PC-3 (cell line): Measurements from ENCODE around the gene TMEM208. TPM values are rescaled to one million over a fixed set of nuclear protein-coding genes. Genes with fewer than 3 reads are reported as not detected.
A peak's percentile ranks its signal among the peaks of the same experiment; 100 is the strongest.

Source experiments
- ATAC-seq: fragments of 200-7000 bp; cut with Tn5 transposase; 2 replicates; pipeline ENCODE4 v1.9.1; 2020; ENCODE audit warnings: mild to moderate bottlenecking, moderate library complexity
- BruUV-seq: library from RNA; stranded (reverse); fragments of 400-500 nt; replicated peaks from 2 replicates; lab custom pipeline; 2021; lab: Mats Ljungman, UMichigan
- CTCF ChIA-PET: fragments of 300-600 bp; sonication (Branson Sonifier 250); formaldehyde crosslinking; loops from one replicate; lab custom pipeline; 2022; ENCODE audit warnings: antibody characterized with exemption; lab: Charles Lee
- POLR2A ChIA-PET: fragments of 300-600 bp; sonication (Branson Sonifier 250); formaldehyde crosslinking; loops from one replicate; lab custom pipeline; 2022; ENCODE audit warnings: antibody characterized with exemption; ENCODE audit not compliant: unreplicated experiment; lab: Charles Lee
- DNase-seq: peaks from one replicate; pipeline ENCODE4 v3.0.0-alpha.2; 2015
- H2AFZ ChIP-seq: fragments of 300-600 bp; sonication (generic); 2 replicates; pipeline ENCODE4 v1.6.0; 2016; ENCODE audit warnings: antibody characterized with exemption, low read length
- H3F3A ChIP-seq: fragments of 300-600 bp; sonication (generic); one replicate; pipeline ENCODE4 v1.6.0; 2017; ENCODE audit warnings: antibody characterized with exemption, low read length, control low read depth, mild to moderate bottlenecking; ENCODE audit not compliant: unreplicated experiment
- H3K27ac ChIP-seq: fragments of 300-600 bp; sonication (generic); 2 replicates; pipeline ENCODE4 v1.5.1; 2016; ENCODE audit warnings: mild to moderate bottlenecking, low read length
- H3K27me3 ChIP-seq: fragments of 300-600 bp; sonication (generic); 2 replicates; pipeline ENCODE4 v1.6.1; 2016; ENCODE audit warnings: low read length, mixed read lengths
- H3K36me3 ChIP-seq: fragments of 300-600 bp; sonication (generic); 2 replicates; pipeline ENCODE4 v1.6.1; 2016; ENCODE audit warnings: low read depth, mixed run types, low read length, mixed read lengths
- H3K4me1 ChIP-seq: fragments of 300-600 bp; sonication (generic); 2 replicates; pipeline ENCODE4 v1.5.1; 2016; ENCODE audit warnings: low read length; ENCODE audit not compliant: insufficient read depth
- H3K4me2 ChIP-seq: fragments of 300-600 bp; sonication (generic); 2 replicates; pipeline ENCODE4 v1.6.0; 2016; ENCODE audit warnings: low read length
- H3K4me3 ChIP-seq: fragments of 300-600 bp; sonication (generic); 2 replicates; pipeline ENCODE4 v1.5.1; 2016; ENCODE audit warnings: mild to moderate bottlenecking, low read length, mixed read lengths
- H3K79me2 ChIP-seq: fragments of 300-600 bp; sonication (generic); 2 replicates; pipeline ENCODE4 v1.6.1; 2017; ENCODE audit warnings: low read length, mixed read lengths
- H3K9ac ChIP-seq: fragments of 300-600 bp; sonication (generic); 2 replicates; pipeline ENCODE4 v1.6.0; 2016; ENCODE audit warnings: mild to moderate bottlenecking, low read length
- H3K9me2 ChIP-seq: fragments of 300-600 bp; sonication (generic); replicated peaks from 2 replicates; pipeline ENCODE4 v1.6.1; 2016; ENCODE audit warnings: mixed run types, low read length, mixed read lengths
- H3K9me3 ChIP-seq: fragments of 300-600 bp; sonication (generic); 2 replicates; pipeline ENCODE4 v1.6.1; 2016; ENCODE audit warnings: low read length, mixed read lengths
- H4K20me1 ChIP-seq: fragments of 300-600 bp; sonication (generic); 2 replicates; pipeline ENCODE4 v1.6.1; 2016; ENCODE audit warnings: low read length, mixed read lengths
- EZH2 ChIP-seq: fragments of 300-600 bp; sonication (generic); IDR thresholded peaks from one replicate; pipeline ENCODE4 v1.6.1; 2017; ENCODE audit warnings: antibody characterized with exemption, mild to moderate bottlenecking, low read length; ENCODE audit not compliant: unreplicated experiment
- EZH2phosphoT487 ChIP-seq: fragments of 300-600 bp; sonication (generic); IDR thresholded peaks from 2 replicates; pipeline ENCODE4 v1.6.1; 2018; ENCODE audit warnings: mild to moderate bottlenecking, antibody characterized with exemption, low read length, borderline replicate concordance
- intact Hi-C: fragments of 100-400 bp; cut with micrococcal nuclease; formaldehyde crosslinking; loops from 2 replicates; pipeline ENCODE4 v1.9.0; 2023
- total RNA-seq: library from RNA; depleted of rRNA; stranded (reverse); fragments of >200 nt; gene quantifications from 2 replicates; pipeline ENCODE4 v1.2.3, GENCODE V29; 2014
- TF ChIP-seq, protein P1 (sequence below): fragments of 300-600 bp; sonication (generic); conservative IDR thresholded peaks from 2 replicates; pipeline ENCODE4 v1.5.1; 2017; ENCODE audit warnings: antibody characterized with exemption, low read depth, mild to moderate bottlenecking, low read length

Gene TMEM208
- total RNA-seq, 1 experiment from 2014 or later: 35.4 TPM

DNA sequence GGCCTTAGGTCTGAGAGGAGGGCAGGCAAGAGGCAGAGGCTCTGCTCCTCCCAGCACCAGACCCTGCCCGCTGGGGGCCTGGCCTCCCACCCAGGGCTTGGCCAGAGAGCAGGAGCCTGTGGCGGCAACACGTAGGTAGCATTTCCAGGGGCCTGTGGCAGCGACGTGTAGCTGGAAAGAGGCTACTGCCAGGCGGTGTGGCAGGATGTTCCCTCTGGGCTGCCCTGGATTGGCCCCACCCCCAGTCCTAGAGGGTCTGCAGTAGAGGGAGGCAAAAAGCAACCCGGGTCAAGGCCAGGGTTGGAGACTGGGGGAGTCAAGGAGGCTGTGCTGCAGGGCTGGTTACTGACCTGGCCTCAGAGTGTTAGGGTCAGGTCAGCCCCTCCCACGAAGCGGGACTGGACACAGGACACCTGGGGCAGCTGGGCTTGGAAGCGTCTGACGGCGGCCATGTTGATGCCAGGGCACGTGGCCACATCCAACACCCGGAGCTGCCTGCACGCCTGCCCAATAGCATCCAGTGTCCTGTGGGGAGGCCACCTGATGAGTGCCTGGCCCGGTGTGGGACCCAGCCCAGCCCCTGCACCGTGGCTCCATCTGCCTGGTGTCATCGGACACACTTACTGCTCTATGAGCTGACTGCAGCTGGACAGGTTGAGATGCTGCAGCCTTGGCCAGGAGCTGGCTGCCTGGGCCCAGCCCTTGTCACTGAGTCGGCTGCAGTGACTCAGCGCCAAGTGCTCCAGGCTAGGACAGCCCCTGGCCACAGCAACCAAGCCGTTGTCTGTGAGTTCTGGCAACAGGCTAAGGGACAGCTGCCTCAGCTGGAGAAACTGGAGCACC, 19.5 kb upstream of the TMEM208 start:
- ChIA-PET CTCF (no interaction called here), POLR2A (interaction anchor here (0.5 kb wide), 1 partner anchor 19 kb away, joined by 3 read pairs; no protein-coding TSS in a partner anchor)
- H3K79me2 ChIP-seq: no peaks in the 10 kb centered on the region
- H3K27me3 ChIP-seq: no peaks in the 10 kb centered on the region
- no peaks in the 10 kb centered on the region for H3K9me2 ChIP-seq
- H3K4me2 ChIP-seq: peak overlapping the region; percentile 62
- no peaks in the 10 kb centered on the region for H4K20me1 ChIP-seq
- DNase-seq (peak; percentile 86), ATAC-seq (peak; percentile 88)
- H3F3A ChIP-seq: no peaks in the 10 kb centered on the region
- peak overlapping the region; percentile 17; the same call in 1 of the 2 replicates for H2AFZ ChIP-seq
- peaks cover 28% of the 10 kb centered on the region for H3K4me1 ChIP-seq
- no peak overlapping the region for H3K9ac ChIP-seq
- intact Hi-C loops: no loop called here
- no peak for TF ChIP-seq EZH2
- TF ChIP-seq, protein P1, sequence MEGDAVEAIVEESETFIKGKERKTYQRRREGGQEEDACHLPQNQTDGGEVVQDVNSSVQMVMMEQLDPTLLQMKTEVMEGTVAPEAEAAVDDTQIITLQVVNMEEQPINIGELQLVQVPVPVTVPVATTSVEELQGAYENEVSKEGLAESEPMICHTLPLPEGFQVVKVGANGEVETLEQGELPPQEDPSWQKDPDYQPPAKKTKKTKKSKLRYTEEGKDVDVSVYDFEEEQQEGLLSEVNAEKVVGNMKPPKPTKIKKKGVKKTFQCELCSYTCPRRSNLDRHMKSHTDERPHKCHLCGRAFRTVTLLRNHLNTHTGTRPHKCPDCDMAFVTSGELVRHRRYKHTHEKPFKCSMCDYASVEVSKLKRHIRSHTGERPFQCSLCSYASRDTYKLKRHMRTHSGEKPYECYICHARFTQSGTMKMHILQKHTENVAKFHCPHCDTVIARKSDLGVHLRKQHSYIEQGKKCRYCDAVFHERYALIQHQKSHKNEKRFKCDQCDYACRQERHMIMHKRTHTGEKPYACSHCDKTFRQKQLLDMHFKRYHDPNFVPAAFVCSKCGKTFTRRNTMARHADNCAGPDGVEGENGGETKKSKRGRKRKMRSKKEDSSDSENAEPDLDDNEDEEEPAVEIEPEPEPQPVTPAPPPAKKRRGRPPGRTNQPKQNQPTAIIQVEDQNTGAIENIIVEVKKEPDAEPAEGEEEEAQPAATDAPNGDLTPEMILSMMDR: no peak
- TF ChIP-seq EZH2phosphoT487: no peak
- no peaks in the 10 kb centered on the region for H3K36me3 ChIP-seq
- BruUV-seq: no TSS peak
- no peaks in the 10 kb centered on the region for H3K9me3 ChIP-seq
- peak overlapping the region; percentile 61 for H3K27ac ChIP-seq
- no peak overlapping the region for H3K4me3 ChIP-seq

DNA sequence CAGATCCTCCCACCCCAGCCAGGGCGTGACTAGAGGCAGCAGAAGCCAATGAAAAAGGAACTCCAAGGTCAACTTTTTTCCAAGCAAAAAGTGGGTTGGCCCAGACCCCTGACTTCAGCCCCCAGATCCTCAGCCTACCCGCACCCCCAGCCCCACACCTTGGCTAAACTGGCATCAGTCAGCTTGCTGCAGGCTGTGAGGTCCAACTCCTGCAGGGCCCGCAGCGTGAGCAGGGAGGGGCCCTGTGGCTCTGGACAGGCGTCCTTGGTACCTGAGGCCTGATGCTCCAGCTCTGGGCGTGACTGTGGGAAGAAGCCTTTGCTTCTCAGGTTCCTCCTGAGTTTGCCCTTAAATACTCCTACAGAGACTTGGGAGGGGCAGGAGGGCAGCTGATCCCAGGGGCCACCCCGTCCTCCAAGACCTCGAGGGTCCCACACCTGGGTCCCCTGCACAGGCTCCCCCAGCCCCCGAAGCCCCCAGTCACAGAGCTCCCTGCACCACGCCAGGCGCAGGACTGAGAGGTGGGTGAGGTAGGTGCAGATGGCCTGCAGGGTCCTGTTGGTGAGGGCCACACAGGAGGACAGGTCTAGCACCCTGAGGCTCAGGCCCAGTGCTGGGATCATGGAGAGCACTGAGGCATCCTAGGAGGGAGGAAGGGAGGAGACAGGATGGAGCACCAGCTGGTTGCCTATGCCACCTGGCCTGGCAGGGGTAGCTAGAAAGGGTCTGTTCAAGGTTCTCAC, 18.6 kb upstream of the TMEM208 start:
- CTCF ChIA-PET: no interaction called here
- Histone ChIP-seq H3K27ac (peak overlapping the region; percentile 61), H3K9me3 (no peaks in the 10 kb centered on the region), H3F3A (peaks cover 3% of the 10 kb centered on the region), H3K79me2 (no peaks in the 10 kb centered on the region), H2AFZ (no peak overlapping the region), H3K4me2 (peak overlapping the region; percentile 40), H3K4me1 (peaks cover 34% of the 10 kb centered on the region), H4K20me1 (no peaks in the 10 kb centered on the region), H3K4me3 (no peak overlapping the region), H3K27me3 (no peaks in the 10 kb centered on the region), H3K9me2 (no peaks in the 10 kb centered on the region), H3K36me3 (no peaks in the 10 kb centered on the region), H3K9ac (no peak overlapping the region)
- ATAC-seq (peak; percentile 3), DNase-seq (no peak)
- TF ChIP-seq, protein P1: no peak
- TF ChIP-seq EZH2phosphoT487 (no peak), EZH2 (no peak)
- intact Hi-C loops: no loop called here
- BruUV-seq: no TSS peak
- POLR2A ChIA-PET: interaction anchor here (0.5 kb wide), 1 partner anchor 18 kb away, joined by 3 read pairs; no protein-coding TSS in a partner anchor
